ENCODE results near the gene RGMA.

Gene RGMA

DNA sequence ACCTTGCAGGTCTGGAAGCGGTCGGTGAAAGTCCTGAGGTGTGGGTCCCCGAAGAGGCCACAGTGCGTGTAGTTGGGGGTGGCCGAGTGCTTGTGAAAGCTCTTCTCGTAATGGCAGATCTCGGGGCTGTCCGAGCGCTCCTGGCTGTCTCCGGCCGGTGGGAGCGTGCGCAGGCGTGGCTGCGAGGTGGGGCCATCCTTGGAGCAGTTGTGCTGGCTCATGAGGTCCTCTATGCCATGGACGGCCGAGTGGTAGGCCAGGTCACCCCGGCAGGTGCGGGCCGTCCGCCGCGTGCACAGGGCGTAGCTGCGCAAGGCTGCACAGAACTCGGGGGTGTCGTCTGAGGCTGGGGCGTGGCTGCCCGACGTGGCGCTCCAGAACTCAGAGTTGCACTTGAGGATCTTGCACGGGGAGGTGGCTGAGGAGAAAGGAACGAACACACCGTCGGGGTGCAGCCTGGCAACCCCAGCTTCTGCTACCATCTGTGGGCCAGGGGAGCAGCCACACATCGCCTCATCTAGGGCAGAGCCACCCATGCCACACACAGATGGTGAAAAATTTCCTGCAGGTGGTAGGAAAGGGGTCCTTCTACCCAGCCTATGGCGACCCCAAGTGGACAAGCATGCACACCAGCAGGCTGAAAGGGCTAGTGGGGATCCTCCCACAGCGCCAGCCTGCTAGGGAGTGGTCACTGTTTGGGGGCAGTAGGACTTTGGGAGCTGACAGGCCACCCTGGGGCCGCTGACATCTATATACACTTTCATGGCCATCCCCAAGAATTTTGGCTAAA is 36.7 kb downstream of the RGMA start:
- DNase-seq (ENCODE audit: insufficient read length, low spot score) (no peak), FAIRE-seq (no peak)
- no peak for TF ChIP-seq POLR2A (IDR thresholded peaks at IDR 0.05; ENCODE audit: low read depth, low read length)

DNA sequence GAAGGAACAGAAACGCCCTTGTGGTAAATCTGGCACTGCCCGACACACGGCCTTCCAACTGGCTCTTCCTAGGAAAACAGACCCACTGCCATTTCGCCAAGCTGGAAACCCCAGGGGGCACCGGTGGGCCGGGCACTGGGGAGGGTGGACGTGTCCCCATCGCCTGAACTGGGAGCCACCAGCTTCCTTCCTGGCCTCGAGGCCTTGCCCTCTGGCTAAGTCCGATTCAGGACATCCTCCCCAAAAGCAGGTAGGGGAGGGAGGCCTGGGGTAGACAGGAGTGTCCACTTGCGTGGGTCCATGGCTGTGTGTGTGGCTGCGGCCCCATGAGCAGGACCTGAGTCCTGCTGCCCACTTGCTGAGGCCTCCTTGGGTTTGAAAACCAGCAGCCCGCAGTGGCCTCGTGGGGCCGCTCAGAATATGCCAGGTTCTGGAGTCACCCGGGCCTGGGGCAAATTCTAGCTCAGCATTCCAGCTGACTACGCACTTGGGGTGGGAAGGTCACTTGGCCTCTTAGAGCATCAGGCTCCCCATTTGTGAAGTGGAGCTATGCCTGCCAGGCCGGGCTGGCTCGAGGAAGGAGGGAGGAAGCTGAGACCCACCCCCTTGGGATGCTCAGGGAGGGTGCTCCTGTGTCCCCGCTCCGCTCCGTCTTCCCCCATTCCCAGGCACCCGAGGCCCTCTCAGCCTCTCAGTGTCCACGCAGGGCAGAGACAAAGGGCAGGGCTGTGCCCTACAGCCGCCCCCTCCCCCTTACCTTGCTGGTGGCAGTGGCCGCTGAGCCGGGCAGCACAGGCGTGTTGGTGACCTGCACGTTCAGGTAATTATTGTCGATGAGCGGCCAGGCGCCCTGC is 37.5 kb downstream of the RGMA start:
- TF ChIP-seq POLR2A (IDR thresholded peaks at IDR 0.05; ENCODE audit: low read depth, low read length): no peak
- no peak for DNase-seq (ENCODE audit: insufficient read length, low spot score)
- no peak for FAIRE-seq

DNA sequence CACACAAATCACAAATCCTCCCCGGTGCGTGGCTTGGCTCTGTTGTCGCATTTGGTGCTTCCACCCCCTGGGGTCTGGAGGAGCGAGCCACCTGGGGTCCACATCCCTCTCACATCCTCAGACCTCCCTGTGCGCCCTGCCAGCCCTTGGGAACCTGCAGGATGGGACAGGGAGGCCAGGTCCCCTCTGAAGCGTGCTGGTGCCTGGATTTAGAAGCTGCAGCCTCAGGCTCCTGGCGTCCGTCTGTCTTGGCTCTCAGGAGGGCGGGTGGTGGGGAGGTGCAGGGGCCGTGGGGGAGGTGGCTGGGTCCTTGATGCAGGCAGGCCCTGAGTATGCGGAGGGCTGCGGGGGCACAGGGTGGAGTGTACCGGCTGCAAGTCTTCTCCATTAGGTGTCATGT is 38.4 kb downstream of the RGMA start:
- TF ChIP-seq POLR2A (IDR thresholded peaks at IDR 0.05; ENCODE audit: low read depth, low read length): no peak
- DNase-seq (ENCODE audit: insufficient read length, low spot score) (no peak), FAIRE-seq (no peak)

DNA sequence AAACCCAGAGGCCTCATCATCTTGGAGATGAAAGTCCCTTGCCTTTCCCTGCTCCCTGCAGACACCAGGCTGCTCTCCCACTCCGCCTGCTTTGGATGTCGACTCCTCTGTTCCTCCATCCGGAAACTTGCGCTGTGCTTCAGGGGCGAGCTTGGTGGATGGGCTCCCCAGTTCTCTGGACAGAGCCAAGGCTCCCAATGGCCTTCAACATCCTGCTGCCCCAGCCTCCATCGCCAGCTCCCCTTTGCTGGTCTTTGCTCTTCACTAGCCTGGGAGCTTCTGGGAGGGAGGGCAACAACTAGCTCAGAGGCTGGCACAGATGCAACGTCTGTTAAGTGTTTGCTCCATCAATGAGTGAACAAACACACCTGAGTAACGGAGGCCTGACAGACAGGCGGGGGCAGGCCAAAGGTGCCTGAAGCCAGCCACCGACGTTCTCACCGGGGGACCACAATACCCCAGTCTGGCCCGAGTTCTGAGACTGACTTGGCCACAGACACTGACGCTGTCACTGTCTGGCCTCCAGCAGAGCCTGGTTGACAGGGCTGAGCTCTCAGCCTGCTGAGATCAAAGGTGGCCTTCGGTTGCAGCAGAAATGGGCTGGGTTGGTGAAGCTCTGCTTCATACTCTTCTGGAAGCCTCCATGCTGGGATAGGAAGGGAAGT is 39.0 kb downstream of the RGMA start:
- FAIRE-seq (no peak), DNase-seq (ENCODE audit: insufficient read length, low spot score) (no peak)
- no peak for TF ChIP-seq POLR2A (IDR thresholded peaks at IDR 0.05; ENCODE audit: low read depth, low read length)

DNA sequence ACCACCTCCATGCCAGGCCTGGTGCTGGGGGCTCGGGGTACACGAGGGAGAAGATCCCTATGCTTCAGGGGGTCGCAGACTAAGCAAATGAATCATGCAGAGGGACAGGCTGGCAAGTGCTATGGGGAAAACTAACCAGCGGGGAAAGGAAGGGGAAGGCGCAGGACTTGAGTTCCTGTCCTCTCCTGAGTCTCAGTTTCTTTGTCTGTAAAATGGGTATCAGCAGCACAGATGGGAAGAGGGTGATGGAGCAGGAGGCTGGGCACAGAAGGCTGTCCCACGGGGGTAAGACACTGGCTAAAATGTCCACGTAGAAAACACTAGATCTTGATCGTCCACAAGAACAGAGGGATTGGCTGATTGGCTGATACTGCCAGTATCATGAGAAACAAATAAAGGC is 39.8 kb downstream of the RGMA start:
- DNase-seq (ENCODE audit: insufficient read length, low spot score) (no peak), FAIRE-seq (no peak)
- TF ChIP-seq POLR2A (IDR thresholded peaks at IDR 0.05; ENCODE audit: low read depth, low read length): no peak

DNA sequence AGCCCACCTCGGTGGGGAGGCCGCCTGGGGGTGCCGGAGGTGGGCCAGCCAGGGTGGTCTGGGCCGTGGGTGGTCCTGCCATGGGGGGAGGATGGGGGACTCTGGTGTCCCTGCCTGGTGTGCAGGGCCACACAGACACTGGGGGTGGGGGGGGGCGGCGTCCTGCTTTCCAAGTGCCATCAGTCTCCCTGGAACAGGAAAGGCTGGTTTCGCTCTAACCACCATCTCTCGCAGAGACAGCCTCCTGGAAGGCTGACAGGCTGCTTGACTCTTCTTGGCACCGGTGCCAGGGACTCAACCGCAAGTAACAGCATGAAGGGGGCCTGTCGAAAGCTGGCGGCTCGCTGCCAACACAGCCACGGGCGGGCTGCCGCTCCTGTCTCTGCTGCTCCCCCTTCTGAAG is 40.3 kb downstream of the RGMA start:
- TF ChIP-seq POLR2A (IDR thresholded peaks at IDR 0.05; ENCODE audit: low read depth, low read length): no peak
- DNase-seq (ENCODE audit: insufficient read length, low spot score): no peak
- no peak for FAIRE-seq

DNA sequence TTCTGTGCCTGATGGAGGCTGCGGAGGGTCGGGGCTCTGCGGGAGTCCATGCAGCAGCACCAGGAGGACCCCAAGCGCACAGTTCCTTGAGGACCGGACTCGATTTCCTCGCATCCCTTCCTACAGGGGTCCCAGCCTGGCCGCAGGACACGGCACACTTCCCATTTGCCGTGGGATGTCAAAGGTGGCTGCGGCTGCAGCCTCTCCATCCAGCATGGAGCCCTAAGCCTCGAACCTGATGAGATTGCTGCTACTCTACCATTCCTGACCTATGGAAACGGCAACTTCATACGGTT is 40.6 kb downstream of the RGMA start:
- FAIRE-seq: no peak
- no peak for TF ChIP-seq POLR2A (IDR thresholded peaks at IDR 0.05; ENCODE audit: low read depth, low read length)
- DNase-seq (ENCODE audit: insufficient read length, low spot score): no peak

DNA sequence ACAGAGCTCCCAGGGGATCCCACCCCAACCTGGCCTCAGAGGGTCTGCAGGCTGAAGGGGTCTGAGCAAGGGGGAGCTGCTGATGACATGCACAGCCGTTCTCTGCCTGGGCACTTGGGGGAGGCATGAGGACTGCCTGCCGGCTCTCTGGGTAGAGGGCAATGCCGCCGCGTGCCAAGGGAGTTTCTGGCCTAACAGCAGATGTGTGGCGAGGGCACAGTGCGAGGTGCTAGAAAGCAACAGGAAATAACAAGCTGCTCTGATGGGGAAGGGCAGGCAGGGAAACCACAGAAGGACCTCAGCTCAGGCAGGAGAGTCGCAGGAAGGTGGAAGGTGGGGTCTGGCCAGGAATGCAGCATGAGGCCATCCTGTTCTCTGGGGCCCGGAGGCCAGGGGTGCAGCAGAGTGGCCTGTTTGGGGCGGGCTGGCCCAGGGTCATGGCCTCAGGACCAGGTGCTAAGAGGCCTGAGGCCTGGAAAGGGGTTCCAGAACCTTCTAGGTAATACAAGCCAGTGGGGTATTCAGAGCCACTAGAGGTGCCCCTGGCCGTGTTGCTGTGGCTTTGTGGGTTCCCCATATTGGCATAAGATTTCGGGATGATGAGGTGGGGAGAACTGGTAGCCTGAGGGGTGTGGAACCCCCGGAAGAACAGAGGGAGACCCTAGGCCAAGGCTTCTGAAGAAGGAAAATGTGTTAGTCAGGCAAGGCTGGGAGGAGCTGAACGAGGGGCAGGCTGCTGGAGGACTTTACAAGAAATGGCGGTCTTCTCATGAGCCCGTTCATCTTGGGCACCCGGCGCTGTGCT is 41.2 kb downstream of the RGMA start:
- TF ChIP-seq POLR2A (IDR thresholded peaks at IDR 0.05; ENCODE audit: low read depth, low read length): no peak
- DNase-seq (ENCODE audit: insufficient read length, low spot score): no peak
- FAIRE-seq: no peak

DNA sequence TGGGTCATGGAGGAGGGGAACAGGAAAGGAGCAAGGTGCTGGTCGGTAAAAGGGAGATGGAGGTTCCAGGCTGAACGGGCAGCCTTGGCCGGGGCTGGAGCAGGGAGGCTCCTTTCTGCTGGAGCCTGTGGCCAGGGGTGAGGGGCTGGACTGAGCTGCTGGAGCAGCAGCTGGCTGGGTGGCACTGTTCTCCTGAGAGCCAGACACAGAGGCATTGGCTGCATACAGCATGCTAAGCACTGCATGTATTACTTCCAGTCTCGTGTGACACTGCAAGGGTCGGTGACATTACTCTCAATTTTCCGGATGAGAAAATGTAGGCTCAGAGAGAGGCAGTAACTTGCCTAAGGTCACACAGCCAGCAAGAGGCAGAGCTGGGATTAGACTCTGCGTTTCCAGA is 42.3 kb downstream of the RGMA start:
- TF ChIP-seq POLR2A (IDR thresholded peaks at IDR 0.05; ENCODE audit: low read depth, low read length): no peak
- DNase-seq (ENCODE audit: insufficient read length, low spot score) (no peak), FAIRE-seq (no peak)

DNA sequence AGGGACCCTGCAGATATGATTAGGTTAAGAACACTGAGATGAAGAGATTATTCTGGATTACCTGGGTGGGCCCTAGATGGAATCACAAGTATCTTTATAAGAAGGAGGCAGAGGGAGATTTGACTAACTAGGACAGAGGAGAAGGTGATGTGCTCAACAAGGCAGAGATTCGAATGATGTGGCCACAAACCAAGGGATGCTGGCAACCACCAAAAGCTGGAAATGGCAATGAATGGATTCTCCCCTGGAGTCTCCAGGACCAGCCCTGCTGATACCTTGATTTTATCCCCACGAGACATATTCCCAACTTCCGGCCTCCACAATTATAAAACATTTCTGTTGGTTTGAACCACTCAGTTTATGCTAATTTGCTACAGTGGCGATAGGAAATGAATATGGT is 42.9 kb downstream of the RGMA start:
- TF ChIP-seq POLR2A (IDR thresholded peaks at IDR 0.05; ENCODE audit: low read depth, low read length): no peak

DNA sequence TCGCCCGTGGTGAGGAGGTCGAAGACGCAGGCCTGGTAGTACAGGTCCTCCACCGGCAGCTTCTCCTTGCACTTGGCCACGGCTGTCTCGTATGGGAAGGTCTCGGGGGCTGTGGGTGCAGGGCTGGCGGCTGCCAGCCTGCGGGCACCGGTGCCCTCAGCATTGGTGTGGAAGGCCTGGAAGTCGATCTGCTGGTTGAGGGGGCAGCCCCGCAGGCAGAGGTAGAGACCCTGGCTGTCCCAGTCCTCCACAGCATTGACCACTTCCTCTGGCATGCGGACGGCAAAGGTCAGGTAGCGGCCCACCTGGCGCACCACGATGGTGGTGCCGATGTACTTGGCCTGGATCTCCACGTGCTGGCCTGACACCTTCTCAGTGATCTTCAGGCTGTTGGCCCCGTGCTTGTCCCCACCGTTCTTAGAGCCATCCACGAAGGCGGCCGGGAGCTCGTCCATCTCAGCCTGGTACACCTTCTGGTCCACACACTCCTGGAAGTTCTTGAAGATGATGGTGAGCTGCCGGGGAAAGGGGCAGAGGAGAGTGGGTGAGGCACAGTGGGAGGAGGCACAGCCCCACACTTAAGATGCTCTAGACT is 43.7 kb downstream of the RGMA start:
- no peak for FAIRE-seq
- no peak for TF ChIP-seq POLR2A (IDR thresholded peaks at IDR 0.05; ENCODE audit: low read depth, low read length)

More for the DNA sequence above, 42.9 kb downstream of the RGMA start:
- FAIRE-seq (no peak), DNase-seq (ENCODE audit: insufficient read length, low spot score) (no peak)

DNA sequence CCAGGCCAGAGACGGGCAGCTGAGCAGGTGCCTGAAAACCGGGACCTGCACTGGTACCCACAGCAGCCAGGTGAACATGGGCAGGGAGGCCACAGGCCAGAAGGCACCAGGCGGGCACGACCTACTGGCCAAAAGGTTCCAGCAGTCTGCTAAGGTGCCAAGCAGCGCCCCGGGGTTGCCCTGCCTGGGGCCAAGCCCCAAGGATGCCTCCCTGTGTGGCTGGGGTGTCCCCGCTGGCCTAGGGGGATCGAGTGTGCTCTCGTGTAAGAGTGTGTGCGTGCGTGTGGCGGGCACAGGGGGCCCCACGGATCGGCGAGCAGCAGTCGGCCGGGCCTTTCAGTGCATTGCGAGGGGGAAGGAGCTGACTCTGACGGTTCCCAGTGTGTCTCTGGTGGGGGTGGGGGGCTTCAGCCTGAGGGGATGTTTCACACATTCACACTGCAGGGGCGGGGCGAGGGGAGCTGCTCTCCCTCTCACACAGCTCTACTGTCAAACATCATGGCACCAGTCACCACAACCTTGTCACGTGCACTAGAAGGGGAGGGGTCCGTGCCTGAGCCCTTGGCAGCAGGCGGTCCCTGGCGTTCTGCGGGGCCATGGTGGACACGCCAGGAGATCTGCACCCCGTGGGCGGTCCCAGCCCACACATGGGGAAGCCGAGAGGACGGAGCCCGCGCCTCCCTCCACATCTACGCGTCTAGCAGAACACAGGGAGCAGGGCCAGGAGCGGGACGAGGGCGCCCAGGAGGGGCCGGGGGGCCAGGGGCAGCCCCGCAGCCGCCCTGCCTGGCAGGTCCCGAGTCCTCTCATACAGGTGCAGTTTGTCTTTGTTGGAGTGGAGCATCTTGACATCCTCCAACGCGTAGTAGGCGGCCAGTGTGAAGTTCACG is 44.5 kb downstream of the RGMA start:
- FAIRE-seq (no peak), DNase-seq (ENCODE audit: insufficient read length, low spot score) (no peak)
- TF ChIP-seq POLR2A (IDR thresholded peaks at IDR 0.05; ENCODE audit: low read depth, low read length): no peak

More for the DNA sequence above, 43.7 kb downstream of the RGMA start:
- no peak for DNase-seq (ENCODE audit: insufficient read length, low spot score)
